Measurements from ENCODE around the gene JAKMIP3.

DNA sequence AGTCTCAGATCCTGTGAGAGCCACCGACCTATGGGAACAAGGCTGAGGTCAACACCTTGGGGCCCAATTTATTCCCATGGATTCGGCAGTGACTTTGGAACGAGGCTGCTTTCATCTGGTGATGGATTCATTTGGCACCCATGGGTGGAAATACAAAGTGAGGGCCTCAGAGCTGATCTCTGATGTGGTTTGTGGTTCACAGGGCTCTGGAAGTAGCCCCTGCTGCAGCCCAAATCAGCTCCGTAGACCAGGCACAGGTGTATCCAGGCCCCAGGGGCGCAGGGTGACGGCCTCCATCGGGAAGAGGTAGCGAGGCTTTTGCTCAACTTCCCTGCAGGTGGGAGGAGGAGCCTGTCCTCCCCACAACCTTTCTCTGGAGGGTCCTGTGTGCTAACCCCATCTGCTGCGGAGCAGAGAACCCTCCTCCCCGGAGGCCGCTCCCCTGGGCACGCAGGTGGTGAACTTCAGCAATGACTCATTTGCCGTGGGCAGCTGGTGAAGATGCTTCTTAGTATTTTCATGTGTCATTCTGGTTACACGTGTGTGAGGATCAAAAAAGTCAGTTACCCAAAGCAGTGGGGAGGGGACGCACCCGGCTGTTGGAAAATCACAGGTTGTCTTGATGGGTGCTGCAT, 7.5 kb upstream of the JAKMIP3 start:
- TF ChIP-seq CTCF (IDR thresholded peaks at IDR 0.05) = no peak
- no peak for TF ChIP-seq EZH2 (IDR thresholded peaks at IDR 0.05; ENCODE audit: borderline replicate concordance, insufficient read depth, low read depth, low read length, poor library complexity, severe bottlenecking)
